Stimulated activated CD8-positive, alpha-beta memory T cell treated with anti-CD3 and anti-CD28 coated beads, Interleukin-15, amount 100 ng/mL, for 4 hours (primary cell): Measurements from ENCODE around the gene CTLA4.
"Not testable (repeated sequence)": the region's sequence is repeated elsewhere in the genome, so short reads cannot be mapped to it uniquely, and the experiment has no call there.

Experiments
- DNase-seq, 2 donors: peaks; one replicate each; pipeline ENCODE4 v3.0.0-alpha.2; 2020; ENCODE audit warnings: low read depth in 2 of 2

CTLA4 gene

DNA sequence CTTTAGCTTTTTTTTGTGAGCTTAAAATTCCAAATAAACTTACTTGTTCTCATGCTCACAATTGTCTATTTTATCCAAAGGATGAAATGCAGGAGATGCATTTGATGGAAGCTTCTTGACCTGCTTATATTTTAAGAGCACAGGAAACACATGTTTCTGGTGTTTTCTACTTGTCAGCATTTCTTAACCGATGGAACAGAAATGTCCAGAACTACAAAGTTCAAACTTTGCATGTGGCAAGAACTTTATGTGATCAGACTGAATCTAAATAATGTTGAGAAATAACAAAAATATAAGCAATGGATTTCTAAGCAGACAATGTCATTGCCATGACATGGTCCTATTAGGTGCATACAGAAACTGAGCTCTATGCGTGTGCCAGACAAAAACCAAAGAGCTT, 9.9 kb upstream of the CTLA4 start:
- DNase-seq = no peak

GRCh38 chr2:203858176-203858575, 9.4 kb upstream of the CTLA4 start:
- no peak for DNase-seq

DNA sequence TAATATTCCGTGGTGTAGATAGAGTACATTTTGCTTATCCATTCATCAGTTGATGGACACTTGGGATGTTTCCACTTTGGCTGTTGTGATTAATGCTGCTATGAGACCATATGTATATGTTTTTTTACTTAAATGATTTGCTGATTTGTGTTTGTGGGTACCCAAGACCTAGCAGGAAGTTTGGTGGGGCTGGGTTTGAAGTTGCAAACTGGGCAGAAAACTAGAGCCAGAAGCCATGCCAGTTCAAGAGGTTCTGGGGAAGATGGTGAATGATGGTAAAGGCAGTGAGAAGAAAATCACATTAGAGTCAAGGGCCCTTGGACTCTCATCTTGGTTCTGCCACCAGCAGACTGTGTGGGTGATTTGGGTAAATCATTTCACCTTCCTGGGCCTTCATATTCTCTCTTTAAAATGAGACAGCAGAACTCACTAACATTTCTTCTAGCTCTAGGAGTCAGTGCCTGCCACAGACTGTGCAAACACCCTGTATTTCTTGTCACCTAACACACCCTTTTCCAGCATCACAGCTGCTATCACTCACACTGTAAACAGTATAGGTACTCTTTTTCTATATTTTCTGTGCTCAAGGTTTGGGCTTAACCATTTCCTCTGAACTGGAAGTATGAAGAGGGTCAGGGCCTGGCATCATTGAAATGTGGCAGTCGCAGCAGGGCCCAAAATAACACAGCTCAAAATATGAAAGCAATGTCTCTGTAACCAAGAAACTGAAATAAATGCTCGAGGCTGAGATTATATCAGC, 8.4 kb upstream of the CTLA4 start:
- DNase-seq = no peak

GRCh38 chr2:203861197-203861596, 6.4 kb upstream of the CTLA4 start:
- DNase-seq = no peak

GRCh38 chr2:203861607-203862006, 6.0 kb upstream of the CTLA4 start:
- DNase-seq = no peak

DNA sequence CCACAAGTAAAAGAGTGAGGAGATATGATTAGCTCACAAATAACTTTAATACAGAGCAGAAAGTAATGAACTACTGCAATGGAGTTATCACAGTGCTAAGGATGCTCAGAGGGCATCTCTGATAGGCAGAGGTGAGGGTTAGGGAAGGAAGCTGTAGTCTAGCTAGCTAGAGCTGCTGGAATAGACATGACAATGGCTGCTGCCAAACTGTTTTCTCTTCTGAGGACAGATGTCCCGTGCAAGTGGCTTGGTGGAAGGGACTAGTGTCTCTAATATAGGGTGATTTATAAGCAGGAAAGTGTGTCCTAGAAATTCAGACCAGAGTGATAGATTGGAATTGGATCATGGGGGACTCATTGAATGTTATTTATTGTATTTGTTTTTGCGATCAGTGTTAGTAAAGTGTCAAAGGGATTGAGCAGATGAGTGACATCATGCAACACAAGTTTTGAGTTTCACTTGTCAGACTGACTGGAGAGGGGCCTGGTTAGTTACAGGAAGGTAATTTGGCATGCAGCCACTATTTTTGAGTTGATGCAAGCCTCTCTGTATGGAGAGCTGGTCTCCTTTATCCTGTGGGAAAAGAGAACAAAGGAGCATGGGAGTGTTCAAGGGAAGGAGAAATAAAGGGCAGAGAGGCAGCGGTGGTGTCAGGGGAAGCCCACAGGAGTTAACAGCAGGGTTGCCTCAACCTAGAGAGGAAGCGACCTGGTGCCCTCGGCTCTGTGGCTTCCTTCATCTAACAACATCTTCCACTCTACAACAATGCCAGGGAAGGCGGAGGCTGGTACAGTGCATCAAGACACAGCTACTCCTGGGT, 1.9 kb downstream of the CTLA4 start:
- DNase-seq = peak in 1 of 2 donors; percentile 13

GRCh38 chr2:203870481-203870880, 2.9 kb downstream of the CTLA4 start:
- no peak for DNase-seq

DNA sequence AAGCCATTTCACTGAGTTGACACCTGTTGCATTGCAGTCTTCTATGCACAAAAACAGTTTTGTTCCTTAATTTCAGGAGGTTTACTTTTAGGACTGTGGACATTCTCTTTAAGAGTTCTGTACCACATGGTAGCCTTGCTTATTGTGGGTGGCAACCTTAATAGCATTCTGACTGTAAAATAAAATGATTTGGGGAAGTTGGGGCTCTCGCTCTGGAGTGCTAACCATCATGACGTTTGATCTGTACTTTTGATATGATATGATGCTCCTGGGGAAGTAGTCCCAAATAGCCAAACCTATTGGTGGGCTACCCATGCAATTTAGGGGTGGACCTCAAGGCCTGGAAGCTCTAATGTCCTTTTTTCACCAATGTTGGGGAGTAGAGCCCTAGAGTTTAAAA, 3.4 kb downstream of the CTLA4 start:
- no peak for DNase-seq

- DNase-seq = no peak
Observed at GRCh38 chr2:203871371-203871983, 3.9 kb downstream of the CTLA4 start.

GRCh38 chr2:203873461-203873860, 5.9 kb downstream of the CTLA4 start:
- no peak for DNase-seq

DNA sequence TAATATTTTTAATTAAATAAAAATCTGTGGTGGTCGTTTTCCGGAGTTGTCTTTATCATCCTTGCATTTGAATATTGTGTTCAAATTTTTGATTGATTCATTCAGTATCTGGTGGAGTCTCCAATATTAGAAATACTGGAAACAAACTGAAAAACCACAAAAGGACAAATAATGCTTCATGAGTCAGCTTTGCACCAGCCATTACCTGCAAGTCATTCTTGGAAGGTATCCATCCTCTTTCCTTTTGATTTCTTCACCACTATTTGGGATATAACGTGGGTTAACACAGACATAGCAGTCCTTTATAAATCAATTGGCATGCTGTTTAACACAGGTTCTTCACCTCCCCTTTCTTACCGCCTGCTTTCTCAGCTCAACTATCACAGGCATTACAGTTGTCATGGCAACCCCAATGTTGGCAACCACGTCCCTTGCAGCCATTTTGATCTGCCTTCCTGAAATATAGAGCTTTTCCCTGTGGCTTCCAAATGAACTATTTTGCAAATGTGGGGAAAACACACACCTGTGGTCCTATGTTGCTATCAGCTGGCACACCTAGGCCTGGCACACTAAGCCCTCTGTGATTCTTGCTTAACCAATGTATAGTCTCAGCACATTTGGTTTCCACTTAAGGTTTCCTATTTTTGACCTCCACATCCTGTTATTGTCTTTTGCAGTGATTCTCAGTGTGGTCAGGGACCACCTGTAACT, 6.5 kb downstream of the CTLA4 start:
- DNase-seq = no peak

DNA sequence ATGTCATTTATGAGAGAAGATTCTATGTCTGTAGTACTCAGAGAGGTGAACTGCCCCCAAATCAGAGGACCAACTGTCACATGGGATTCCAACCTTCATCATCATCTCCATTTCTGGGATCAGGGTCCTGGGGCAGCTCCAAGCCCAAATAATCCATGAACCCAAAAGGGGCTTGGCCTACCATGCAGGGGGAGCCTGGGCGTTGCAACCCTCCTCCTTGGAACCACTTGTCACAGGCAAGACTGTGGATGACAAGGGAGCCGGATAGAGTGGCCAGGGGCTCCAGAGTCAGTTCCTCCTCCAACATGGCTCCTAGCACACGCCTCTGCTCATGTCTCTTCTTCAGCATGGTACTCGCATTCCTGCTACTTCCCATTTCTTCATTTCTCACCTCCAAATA, 7.9 kb downstream of the CTLA4 start:
- DNase-seq = no peak

GRCh38 chr2:203876328-203876727, 8.8 kb downstream of the CTLA4 start:
- no peak for DNase-seq

GRCh38 chr2:203878063-203878462, 10.5 kb downstream of the CTLA4 start:
- no peak for DNase-seq

DNA sequence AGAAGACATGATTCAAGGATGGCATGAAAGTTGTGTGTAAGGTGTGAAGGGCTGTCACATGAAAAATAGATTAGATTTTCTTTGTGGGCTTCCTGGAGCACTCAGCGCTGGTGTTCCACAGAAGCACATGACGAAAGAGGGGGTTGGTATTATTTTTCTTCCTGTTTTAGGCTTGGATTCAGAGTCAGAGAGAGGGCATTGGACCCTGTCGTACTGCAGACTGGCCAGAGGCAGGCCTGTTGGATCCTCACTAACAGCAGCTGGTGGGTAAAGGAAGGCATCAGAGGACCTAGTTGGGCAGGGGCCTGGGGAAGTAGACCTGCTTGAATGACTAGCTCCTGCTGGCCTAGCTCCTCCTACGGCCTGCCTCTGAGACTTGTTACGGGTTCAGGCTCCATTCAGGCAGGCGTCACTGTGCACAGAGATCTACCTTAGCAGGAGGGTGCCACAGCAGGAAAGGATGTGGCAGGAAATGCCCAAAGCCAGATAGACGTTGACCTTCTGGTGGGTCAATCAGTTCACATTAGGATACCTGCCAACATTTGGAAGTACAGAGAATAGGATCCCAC, 13.1 kb downstream of the CTLA4 start:
- no peak for DNase-seq

GRCh38 chr2:203881185-203881584, 13.6 kb downstream of the CTLA4 start:
- not testable (repeated sequence) for DNase-seq

DNA sequence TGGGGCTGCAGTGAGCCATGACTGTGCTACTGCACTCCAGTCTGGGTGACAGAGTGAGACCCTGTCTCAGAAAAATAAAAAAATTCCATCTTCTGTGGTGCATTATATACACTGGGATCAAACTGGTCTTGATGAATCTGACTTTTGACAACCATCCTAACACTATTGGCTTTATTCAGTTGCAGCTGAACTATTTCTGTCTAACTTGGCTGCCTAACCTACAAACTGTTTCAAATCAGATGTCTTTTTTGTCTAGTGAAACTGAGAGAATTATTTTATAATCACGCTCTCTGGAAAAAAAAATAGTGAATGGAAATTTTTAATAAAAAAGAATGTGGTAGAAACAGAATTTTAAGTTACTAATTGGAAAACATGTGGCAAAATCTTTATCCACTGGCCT, 15.0 kb downstream of the CTLA4 start:
- no peak for DNase-seq

- no peak for DNase-seq
Observed at GRCh38 chr2:203886661-203887151, 19.1 kb downstream of the CTLA4 start.

- no peak for DNase-seq
Observed at GRCh38 chr2:203887677-203888076, 20.1 kb downstream of the CTLA4 start.

DNA sequence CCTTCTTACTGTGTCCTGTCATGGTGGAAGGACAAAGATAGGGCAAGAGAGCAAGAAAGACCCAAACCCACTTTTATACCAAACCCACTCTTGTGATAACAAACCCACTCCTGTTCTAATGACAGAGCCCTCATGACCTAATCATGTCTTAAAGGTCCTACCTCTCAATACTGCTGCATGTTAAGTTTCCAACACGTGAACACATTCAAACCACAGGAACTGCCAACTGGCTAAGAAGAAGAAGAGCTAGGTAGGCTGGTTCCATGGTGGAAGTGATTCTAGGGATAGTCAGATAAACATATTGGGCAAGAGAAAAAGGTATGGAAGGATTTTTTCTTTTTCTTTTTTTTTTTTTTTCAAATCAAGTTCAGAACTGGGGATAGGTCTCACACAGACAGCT, 22.0 kb downstream of the CTLA4 start:
- no peak for DNase-seq

- DNase-seq = no peak
Observed at GRCh38 chr2:203889944-203890343, 22.4 kb downstream of the CTLA4 start.

DNA sequence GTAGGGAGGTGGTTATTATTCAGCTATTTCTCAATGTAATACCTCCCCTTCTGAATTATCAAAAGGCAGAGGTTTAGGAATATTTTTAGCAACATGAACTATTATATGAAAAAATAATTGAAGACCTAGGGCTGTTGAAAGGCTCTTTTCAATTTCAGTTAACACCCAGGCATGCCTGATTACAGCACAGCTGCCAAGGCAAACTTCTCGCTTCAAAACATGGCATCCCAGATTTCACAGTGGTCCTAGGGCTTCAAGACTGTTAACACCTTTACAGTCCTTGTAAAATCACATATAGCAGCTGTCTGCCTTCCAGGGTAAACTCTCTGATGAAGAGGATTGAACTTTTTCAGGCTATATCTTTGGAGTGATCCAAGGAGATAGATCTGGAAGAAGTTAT, 23.2 kb downstream of the CTLA4 start:
- DNase-seq = no peak
